Adipocyte (in vitro differentiated cells): Measurements from ENCODE around the gene GPATCH2L.

Source experiments
- DNase-seq: peaks from one replicate; pipeline ENCODE4 v3.0.0-alpha.2; 2015; ENCODE audit warnings: low read depth
- H3K27me3 ChIP-seq: replicated peaks from 2 replicates; pipeline ENCODE4 v1.7.0; 2013; ENCODE audit warnings: mild to moderate bottlenecking, low read length, moderate library complexity; ENCODE audit not compliant: control insufficient read depth, insufficient read depth
- H3K36me3 ChIP-seq: 2 replicates; pipeline ENCODE4 v1.7.0; 2013; ENCODE audit warnings: low read length, mild to moderate bottlenecking, moderate library complexity; ENCODE audit not compliant: control insufficient read depth, insufficient read depth, severe bottlenecking
- H3K4me1 ChIP-seq: 2 replicates; pipeline ENCODE4 v1.7.0; 2013; ENCODE audit warnings: mild to moderate bottlenecking, low read length, moderate library complexity; ENCODE audit not compliant: control insufficient read depth, insufficient read depth
- H3K4me3 ChIP-seq: 2 replicates; pipeline ENCODE4 v1.7.0; 2013; ENCODE audit warnings: mild to moderate bottlenecking, low read length, moderate library complexity
- H3K9ac ChIP-seq: 2 replicates; pipeline ENCODE4 v1.7.0; 2013; ENCODE audit warnings: mild to moderate bottlenecking, low read length, moderate library complexity
- H3K9me3 ChIP-seq: 2 replicates; pipeline ENCODE4 v1.7.0; 2013; ENCODE audit warnings: mild to moderate bottlenecking, low read length, moderate library complexity; ENCODE audit not compliant: control insufficient read depth

The GPATCH2L gene

DNA sequence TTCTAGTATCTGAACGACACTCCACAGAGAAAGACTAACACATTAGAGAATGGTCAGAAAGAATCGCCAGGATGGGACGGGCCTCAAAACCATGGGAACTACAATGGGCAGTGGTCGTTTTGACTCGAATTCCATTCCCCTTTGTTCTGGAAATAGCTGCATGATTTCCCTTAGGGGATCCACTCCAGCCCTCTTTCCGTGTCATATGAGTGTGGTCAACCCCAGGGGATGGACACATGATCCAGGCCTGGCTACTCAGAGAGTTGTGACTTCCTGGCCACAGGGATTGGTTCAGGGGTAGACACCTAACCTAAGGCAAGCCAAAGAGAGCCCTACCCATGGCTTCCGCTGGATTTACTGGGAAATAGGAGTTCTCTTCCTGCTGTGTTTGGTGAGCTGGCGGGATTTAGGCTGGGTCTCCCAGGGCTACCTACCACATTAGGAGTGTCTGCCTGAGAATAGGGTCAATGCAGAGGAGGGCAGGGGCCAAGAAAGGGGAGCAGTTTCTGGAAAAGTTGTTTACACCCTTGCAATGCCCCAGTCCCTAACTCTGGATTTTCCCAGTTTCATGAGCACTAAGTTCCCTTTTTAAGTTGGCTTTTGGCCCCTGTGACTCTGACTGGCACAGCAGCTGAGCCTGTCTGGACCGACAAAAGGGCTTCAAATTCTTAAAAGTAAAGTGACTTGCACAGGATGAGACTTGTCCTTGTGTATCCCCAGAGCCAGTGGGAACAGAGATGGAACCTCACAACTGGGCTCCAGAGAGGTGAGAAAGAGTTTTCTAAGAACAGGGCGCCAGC, 28.1 kb upstream of the GPATCH2L start:
- peaks cover 5% of the 10 kb centered on the region for H3K4me1 ChIP-seq

DNA sequence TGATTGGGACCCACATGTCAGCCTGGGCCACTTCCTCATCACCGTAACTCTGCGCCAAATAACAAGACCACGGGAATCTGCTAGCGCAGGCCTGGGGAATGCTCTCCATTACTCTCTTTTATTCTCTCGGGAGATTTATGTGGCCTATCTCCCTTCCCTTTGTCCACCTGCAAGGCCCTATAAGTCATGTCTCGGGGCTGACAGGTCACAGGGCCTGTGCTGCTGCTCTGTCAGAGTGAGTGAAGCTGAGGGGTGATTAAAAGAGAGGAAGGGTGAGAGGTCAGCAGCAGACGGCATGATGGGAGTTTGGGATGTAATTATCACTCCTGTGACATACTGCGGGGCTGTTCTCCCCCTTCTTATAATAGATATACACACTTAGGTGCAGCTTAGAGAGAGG, 26.2 kb upstream of the GPATCH2L start:
- Histone ChIP-seq H3K9ac (no peak overlapping the region), H3K27me3 (peaks cover 46% of the 10 kb centered on the region), H3K4me3 (no peak overlapping the region), H3K9me3 (peaks cover 12% of the 10 kb centered on the region), H3K36me3 (no peaks in the 10 kb centered on the region), H3K4me1 (peaks cover 5% of the 10 kb centered on the region)
- no peak for DNase-seq

More for the DNA sequence above, 28.1 kb upstream of the GPATCH2L start:
- DNase-seq, result no peak
- H3K36me3 ChIP-seq, result no peaks in the 10 kb centered on the region
- H3K4me3 ChIP-seq, result no peak overlapping the region
- no peak overlapping the region for H3K9ac ChIP-seq
- H3K9me3 ChIP-seq, result peaks cover 12% of the 10 kb centered on the region
- H3K27me3 ChIP-seq, result peaks cover 39% of the 10 kb centered on the region

DNA sequence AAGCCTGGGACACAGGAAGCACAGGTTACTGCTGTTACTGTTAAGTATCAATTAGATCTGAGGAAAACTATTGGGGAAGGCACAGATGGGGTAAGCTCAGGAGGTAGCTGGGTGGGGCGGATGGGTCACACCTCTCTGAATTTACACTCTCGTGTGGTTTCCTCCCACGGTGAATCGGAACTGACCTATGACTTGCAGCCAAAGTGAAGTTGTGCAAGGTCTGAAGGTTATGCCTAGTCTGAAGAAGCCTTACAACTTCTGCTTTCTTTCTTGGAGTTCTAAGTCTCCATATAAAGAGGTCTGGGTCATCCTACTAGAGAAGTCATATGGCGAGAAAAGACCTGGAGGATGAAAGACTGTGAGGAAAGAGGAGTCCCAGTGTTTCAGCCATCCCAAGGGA, 25.6 kb upstream of the GPATCH2L start:
- H3K9me3 ChIP-seq, result peaks cover 12% of the 10 kb centered on the region
- no peaks in the 10 kb centered on the region for H3K36me3 ChIP-seq
- peaks cover 52% of the 10 kb centered on the region for H3K27me3 ChIP-seq
- no peaks in the 10 kb centered on the region for H3K4me1 ChIP-seq
- no peak overlapping the region for H3K4me3 ChIP-seq
- no peak overlapping the region for H3K9ac ChIP-seq
- DNase-seq, result no peak

DNA sequence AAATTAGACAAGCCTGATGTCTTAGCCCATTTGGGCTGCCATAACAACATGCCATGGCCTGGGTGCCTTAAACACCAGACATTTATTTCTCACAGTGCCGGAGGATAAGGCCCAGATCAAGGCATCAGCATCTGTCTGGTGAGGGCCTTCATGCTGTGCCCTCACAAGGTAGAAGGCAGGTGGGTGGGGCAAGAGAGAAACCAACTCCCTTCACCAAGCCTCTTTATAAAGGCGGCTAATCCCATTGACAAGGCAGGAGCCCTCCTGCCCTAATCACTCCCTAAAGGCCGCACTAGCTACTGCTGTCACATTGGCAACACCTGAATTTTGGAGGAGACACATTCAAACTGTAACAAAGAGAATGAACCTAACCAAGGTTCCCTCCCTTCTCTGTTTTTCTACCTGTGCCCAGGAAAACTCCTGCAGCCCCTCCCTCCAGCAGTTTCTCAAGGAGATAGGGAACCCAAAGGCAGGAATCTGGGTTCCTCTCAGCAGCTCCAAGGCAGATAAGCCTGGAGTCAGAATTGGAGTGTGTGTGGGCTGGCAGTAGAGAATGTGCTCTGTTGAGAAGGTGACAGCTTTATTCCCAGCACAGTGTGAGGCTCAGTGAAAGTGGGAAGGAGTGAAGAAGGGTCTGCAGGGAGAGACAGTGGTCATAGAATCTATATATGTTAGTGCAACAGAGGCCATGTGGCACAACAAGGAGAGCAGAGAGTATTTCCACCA, 21.7 kb upstream of the GPATCH2L start:
- Histone ChIP-seq H3K4me3 (no peak overlapping the region), H3K9ac (no peak overlapping the region), H3K9me3 (peaks cover 12% of the 10 kb centered on the region), H3K36me3 (no peaks in the 10 kb centered on the region), H3K4me1 (no peaks in the 10 kb centered on the region), H3K27me3 (peaks cover 63% of the 10 kb centered on the region)
- no peak for DNase-seq

DNA sequence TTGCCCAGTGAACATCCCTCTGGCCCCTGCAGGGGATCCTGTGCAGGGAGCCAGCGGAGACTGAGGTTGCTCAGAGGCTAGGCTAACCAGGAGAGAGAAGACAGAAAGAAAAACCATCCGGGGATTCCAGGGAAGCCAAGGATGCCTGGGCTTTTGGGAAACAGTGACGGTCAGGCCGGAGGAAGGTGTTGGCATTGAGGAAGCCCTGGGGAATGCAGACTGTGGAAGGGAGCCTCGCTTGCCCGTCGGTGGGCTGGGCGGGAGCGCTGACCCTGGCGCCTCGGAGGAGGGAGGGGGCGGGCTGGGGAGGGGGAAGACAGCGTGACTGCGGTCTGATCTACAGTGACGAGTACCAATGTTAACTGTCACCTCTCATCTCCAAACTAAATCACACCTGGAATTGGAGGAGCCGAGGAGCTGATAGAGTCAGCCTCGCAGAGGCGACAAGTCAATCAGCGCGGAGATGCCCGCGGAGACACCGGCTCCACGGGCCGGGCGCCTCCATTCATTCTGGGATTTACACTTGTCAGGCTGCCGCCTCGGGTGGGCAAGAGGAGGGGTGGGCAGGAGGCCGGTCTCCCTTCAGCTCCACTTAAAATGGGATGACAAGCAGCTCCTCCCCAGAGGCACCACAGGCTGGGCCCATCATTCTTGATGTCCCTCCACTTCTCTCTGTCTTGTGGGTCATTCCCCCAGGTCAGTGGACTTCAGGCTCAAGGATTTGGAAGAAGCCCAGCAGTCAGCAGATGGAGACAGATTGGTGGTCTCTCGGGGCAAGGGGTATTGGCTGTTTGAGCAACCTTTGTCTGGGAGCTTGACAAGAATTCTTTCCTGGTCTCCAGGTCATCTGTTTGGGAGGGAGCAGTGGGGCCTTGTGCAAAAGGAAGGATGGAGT, 20.4 kb upstream of the GPATCH2L start:
- Histone ChIP-seq H3K4me1 (no peaks in the 10 kb centered on the region), H3K9ac (no peak overlapping the region), H3K36me3 (no peaks in the 10 kb centered on the region), H3K9me3 (peaks cover 4% of the 10 kb centered on the region), H3K27me3 (peaks cover 63% of the 10 kb centered on the region), H3K4me3 (no peak overlapping the region)
- no peak for DNase-seq

DNA sequence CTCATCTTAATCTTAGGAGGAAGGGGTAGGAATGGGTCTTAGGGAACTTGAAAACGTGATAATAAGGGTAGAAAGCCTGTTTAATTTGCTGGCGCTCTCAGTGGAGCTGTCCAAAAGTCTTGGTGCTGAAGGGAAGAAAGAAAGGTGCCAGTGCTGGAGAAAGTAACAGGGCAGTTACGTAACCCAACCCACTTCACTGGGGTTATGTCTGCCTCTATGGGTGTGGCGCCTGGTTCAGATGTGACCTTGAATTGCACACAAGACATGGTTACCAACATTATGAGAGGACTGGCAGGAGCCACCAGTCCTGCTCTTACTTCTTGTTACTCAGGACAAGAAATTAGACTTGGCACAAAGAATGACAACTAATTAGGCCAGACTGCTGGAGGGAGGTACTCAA, 18.6 kb upstream of the GPATCH2L start:
- Histone ChIP-seq H3K4me3 (no peak overlapping the region), H3K9ac (no peak overlapping the region), H3K9me3 (no peaks in the 10 kb centered on the region), H3K27me3 (peaks cover 71% of the 10 kb centered on the region), H3K36me3 (no peaks in the 10 kb centered on the region), H3K4me1 (no peaks in the 10 kb centered on the region)
- peak; percentile 46 for DNase-seq

DNA sequence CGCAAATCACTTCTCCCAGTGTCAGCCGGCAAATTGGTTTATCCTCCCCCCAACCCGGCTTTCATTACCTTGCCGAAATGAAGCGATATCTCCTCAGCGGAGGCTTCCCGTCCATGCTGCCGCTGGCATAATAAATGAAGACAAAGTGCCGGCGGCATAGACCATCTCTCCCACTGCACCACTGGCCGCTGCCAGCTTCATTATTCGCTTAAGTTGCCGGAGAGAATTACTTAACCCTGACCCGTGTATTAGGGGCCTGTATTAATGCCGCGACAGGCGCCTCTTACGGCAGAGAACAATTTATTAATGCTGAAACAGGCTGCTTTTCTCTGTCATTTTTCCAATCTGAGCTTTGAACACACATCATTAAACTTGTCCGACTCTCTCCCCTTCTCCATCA, 17.5 kb upstream of the GPATCH2L start:
- Histone ChIP-seq H3K9me3 (no peaks in the 10 kb centered on the region), H3K36me3 (no peaks in the 10 kb centered on the region), H3K4me1 (no peaks in the 10 kb centered on the region), H3K27me3 (peaks cover 76% of the 10 kb centered on the region), H3K4me3 (no peak overlapping the region), H3K9ac (no peak overlapping the region)
- DNase-seq, result no peak

DNA sequence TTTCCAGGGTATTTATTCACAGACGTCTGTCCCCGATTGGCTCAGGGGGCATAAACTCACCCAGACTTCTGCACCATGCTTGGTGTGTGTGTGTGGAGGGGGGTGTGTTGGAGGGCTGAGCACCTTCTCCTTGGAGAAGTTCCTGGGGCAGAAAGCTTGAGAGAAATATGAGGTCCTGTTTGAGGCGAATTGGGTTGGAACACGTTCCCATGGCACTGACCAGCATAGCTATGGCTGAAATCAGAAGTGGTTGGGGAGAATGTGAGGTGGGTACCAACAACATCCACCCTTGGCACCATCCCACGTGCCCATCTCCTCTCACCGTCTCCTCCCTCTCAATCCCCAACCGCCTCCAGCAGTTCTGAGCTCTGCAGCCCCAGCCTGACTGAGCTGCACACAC, 16.0 kb upstream of the GPATCH2L start:
- H3K27me3 ChIP-seq, result peaks cover 80% of the 10 kb centered on the region
- no peaks in the 10 kb centered on the region for H3K36me3 ChIP-seq
- DNase-seq, result no peak
- H3K4me3 ChIP-seq, result no peak overlapping the region
- no peaks in the 10 kb centered on the region for H3K9me3 ChIP-seq
- no peaks in the 10 kb centered on the region for H3K4me1 ChIP-seq
- no peak overlapping the region for H3K9ac ChIP-seq

DNA sequence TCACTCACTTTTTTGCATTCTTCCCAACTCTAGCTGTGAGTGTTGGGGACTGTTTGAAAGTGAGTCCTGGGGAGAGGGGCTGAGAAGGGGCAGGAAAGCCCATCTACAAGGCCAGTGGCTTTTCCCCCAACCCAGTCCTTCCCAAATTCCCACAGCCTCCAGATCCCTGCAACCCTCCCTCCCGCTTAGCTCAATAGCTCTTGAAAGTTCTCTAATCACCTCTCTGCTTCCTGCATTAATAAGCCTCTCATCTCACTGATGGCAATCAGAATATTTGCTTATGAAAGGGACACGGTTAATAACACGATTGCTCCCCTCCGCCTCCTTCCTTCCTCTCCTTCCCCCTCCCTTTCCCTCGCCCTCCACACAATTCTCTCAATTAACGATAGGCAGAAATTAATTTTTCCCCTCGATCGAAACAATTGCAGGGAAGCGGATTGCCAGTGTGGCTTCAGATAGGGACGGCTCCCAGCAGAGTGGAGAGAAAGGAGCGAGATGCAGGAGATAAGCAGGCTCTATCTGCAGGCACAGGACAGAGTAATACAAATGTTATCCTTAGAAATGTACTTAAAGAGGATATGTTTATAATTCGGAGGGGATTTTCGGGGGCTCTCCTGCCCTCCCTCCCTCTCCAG, 15.1 kb upstream of the GPATCH2L start:
- H3K9me3 ChIP-seq, result peaks cover under 1% of the 10 kb centered on the region
- no peak overlapping the region for H3K9ac ChIP-seq
- no peaks in the 10 kb centered on the region for H3K4me1 ChIP-seq
- H3K27me3 ChIP-seq, result peaks cover 76% of the 10 kb centered on the region
- H3K4me3 ChIP-seq, result no peak overlapping the region
- DNase-seq, result no peak
- H3K36me3 ChIP-seq, result no peaks in the 10 kb centered on the region

DNA sequence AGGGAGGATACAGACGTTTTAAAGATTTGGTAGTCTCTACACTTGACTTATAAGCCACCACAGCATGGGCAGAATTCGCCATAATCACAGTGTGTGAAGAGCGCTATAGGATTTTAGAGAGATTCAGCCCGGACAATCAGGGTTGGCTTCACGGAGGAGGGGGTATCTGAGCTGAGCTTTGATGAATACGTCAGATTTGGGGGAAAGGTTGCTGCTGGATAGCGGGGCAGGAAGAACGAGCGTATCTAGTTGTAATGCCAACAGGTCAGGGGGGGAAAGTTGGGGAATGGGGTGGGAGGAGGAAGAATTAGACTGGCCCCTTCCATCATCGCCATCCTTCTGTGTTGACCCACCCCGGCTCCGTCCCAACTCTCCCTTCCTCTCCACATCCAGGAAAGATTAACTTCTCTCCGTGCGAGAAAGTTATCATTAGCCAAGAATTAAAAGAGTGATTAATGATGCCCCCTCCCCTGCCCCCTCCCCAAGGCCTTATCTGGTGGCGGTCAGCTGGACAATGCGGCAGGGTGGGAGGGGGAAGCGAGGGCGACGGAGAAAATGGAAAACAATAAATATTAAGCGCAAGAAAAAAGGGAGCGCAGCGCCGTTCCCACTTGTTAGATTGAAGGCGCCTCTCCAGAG, 13.5 kb upstream of the GPATCH2L start:
- no peaks in the 10 kb centered on the region for H3K4me1 ChIP-seq
- H3K27me3 ChIP-seq, result peaks cover 66% of the 10 kb centered on the region
- H3K9ac ChIP-seq, result no peak overlapping the region
- peak overlapping the region; percentile 59 for H3K4me3 ChIP-seq
- H3K9me3 ChIP-seq, result peaks cover 6% of the 10 kb centered on the region
- no peaks in the 10 kb centered on the region for H3K36me3 ChIP-seq
- DNase-seq, result no peak
